Keratinocyte (primary cell): ENCODE measurements around the gene SEMA3F. TPM values are rescaled to one million over a fixed set of nuclear protein-coding genes. Genes with fewer than 3 reads are reported as not detected.

ENCODE experiments used
- DNase-seq: peaks from one replicate; pipeline ENCODE4 v3.0.0-alpha.2; 2011; ENCODE audit warnings: low read depth, missing footprints, low spot score
- FAIRE-seq: peaks from 2 replicates; lab custom pipeline; 2011; peaks lifted over from hg19 to GRCh38; lab: Jason Lieb, UNC
- H2AFZ ChIP-seq: 2 replicates; pipeline ENCODE4 v1.6.0; 2012; ENCODE audit warnings: low read length, control low read depth, inconsistent platforms; ENCODE audit not compliant: control insufficient read depth
- H3K27ac ChIP-seq: 2 replicates; pipeline ENCODE4 v1.5.1; 2011; ENCODE audit warnings: low read length; ENCODE audit not compliant: control insufficient read depth, insufficient read depth
- H3K27me3 ChIP-seq: 3 replicates; pipeline ENCODE4 v1.6.0; 2011; ENCODE audit warnings: low read length; ENCODE audit not compliant: control insufficient read depth, insufficient read depth; ENCODE audit errors: extremely low read depth
- H3K36me3 ChIP-seq, 2 experiments: 2 replicates in 1 of 2; 3 replicates in 1 of 2; pipeline ENCODE4 v1.5.1; 2011; ENCODE audit warnings: low read length in 2 of 2, mild to moderate bottlenecking in 1 of 2; ENCODE audit not compliant: control insufficient read depth in 2 of 2, insufficient read depth in 2 of 2; ENCODE audit errors: extremely low read depth in 1 of 2
- H3K4me1 ChIP-seq: 3 replicates; pipeline ENCODE4 v1.5.1; 2011; ENCODE audit warnings: low read length; ENCODE audit not compliant: control insufficient read depth, insufficient read depth; ENCODE audit errors: extremely low read depth
- H3K4me2 ChIP-seq: 3 replicates; pipeline ENCODE4 v1.6.0; 2011; ENCODE audit warnings: low read depth, low read length; ENCODE audit not compliant: control insufficient read depth, insufficient read depth; ENCODE audit errors: extremely low read depth
- H3K4me3 ChIP-seq, 3 experiments: fragments of 200-600 bp in 1 of 3; sonication (generic) in 1 of 3; 2 replicates in 2 of 3; 3 replicates in 1 of 3; pipeline ENCODE4 v1.5.1; 2011 to 2016; ENCODE audit warnings: low read length in 3 of 3, mild to moderate bottlenecking in 3 of 3, control low read depth in 2 of 3, inconsistent platforms in 1 of 3, low read depth in 1 of 3, mixed read lengths in 1 of 3, mixed run types in 1 of 3, moderate library complexity in 1 of 3; ENCODE audit not compliant: control insufficient read depth in 2 of 3, insufficient read depth in 2 of 3; ENCODE audit errors: extremely low read depth in 1 of 3
- H3K79me2 ChIP-seq: 2 replicates; pipeline ENCODE4 v1.6.0; 2012; ENCODE audit warnings: low read length; ENCODE audit not compliant: control insufficient read depth, insufficient read depth
- H3K9ac ChIP-seq: 3 replicates; pipeline ENCODE4 v1.6.0; 2011; ENCODE audit warnings: low read length; ENCODE audit not compliant: control insufficient read depth, insufficient read depth; ENCODE audit errors: extremely low read depth
- H3K9me1 ChIP-seq: 3 replicates; pipeline ENCODE4 v1.6.0; 2011; ENCODE audit warnings: low read length; ENCODE audit not compliant: control insufficient read depth, insufficient read depth; ENCODE audit errors: extremely low read depth
- H3K9me3 ChIP-seq: 2 replicates; pipeline ENCODE4 v1.5.1; 2012; ENCODE audit warnings: low read depth, low read length; ENCODE audit not compliant: control insufficient read depth
- H4K20me1 ChIP-seq: 3 replicates; pipeline ENCODE4 v1.6.0; 2011; ENCODE audit warnings: low read length; ENCODE audit not compliant: control insufficient read depth, insufficient read depth; ENCODE audit errors: extremely low read depth
- CTCF ChIP-seq, 3 experiments: IDR thresholded peaks in 1 of 3; conservative IDR thresholded peaks in 1 of 3; optimal IDR thresholded peaks in 1 of 3; 2 replicates in 2 of 3; 3 replicates in 1 of 3; pipeline versions ENCODE3 to v1.5.1; 2011; ENCODE audit warnings: low read length in 3 of 3, mild to moderate bottlenecking in 3 of 3, moderate library complexity in 2 of 3, control low read depth in 1 of 3, inconsistent platforms in 1 of 3; ENCODE audit not compliant: insufficient read depth in 2 of 3; ENCODE audit errors: extremely low read depth in 1 of 3
- EZH2 ChIP-seq: IDR thresholded peaks from one replicate; pipeline ENCODE4 v1.6.1; 2012; ENCODE audit warnings: inconsistent platforms, mild to moderate bottlenecking, low read length, moderate library complexity
- dilution Hi-C: fragments of 300-500 bp; cut with MboI; formaldehyde crosslinking; loops from one replicate; pipeline ENCODE4 v1.7.0; 2020; ENCODE audit warnings: low sequenced_read_pairs; ENCODE audit not compliant: extremely low pct_ligation_motif_present
- polyA plus RNA-seq, 5 experiments: library from polyadenylated mRNA; depleted of rRNA in 3 of 5; stranded (reverse) in 3 of 5; stranded (forward) in 1 of 5; unstranded in 1 of 5; fragments of >200 nt; gene quantifications; 1 replicate in 1 of 5; 2 replicates in 3 of 5; 3 replicates in 1 of 5; pipeline versions ENCODE4 v1.2.1 to v1.2.3, GENCODE V29; 2011 to 2012; ENCODE audit warnings: missing spikeins in 2 of 5, low read depth in 1 of 5, low replicate concordance in 1 of 5

Gene SEMA3F
- polyA plus RNA-seq, 1 donor (not counting 4 experiments of a cell fraction or from before 2014, with no cell fraction given) = 72.8 TPM

- no peak overlapping the region for H2AFZ ChIP-seq
- H4K20me1 ChIP-seq = no peaks in the 10 kb centered on the region
- H3K9me3 ChIP-seq = no peaks in the 10 kb centered on the region
- peaks cover 15% of the 10 kb centered on the region for H3K4me1 ChIP-seq
- H3K79me2 ChIP-seq = no peaks in the 10 kb centered on the region
- peaks cover 4% of the 10 kb centered on the region for H3K27me3 ChIP-seq
- no peak for FAIRE-seq
- no peaks in the 10 kb centered on the region for H3K36me3 ChIP-seq
- H3K4me2 ChIP-seq = no peak overlapping the region
- H3K9me1 ChIP-seq = no peaks in the 10 kb centered on the region
- dilution Hi-C loops = no loop called here
- no peak overlapping the region for H3K4me3 ChIP-seq
- TF ChIP-seq CTCF (optimal IDR thresholded peaks at IDR 0.05 in 1 of 3, IDR thresholded peaks at IDR 0.05 in 1 of 3, conservative IDR thresholded peaks at IDR 0.05 in 1 of 3; ENCODE audit: extremely low read depth in 1 of 3, insufficient read depth in 2 of 3, low read length in 3 of 3) (no peak), EZH2 (no peak)
- H3K9ac ChIP-seq = no peak overlapping the region
- no peak overlapping the region for H3K27ac ChIP-seq
- no peak for DNase-seq
These were observed 74.4 kb downstream of the SEMA3F start for GRCh38 chr3:50229490-50229889.

GRCh38 chr3:50230104-50230793 lies 75.1 kb downstream of the SEMA3F start:
- H3K27me3 ChIP-seq = no peaks in the 10 kb centered on the region

More at GRCh38 chr3:50230104-50230793, 75.1 kb downstream of the SEMA3F start:
- Histone ChIP-seq H3K79me2 (no peaks in the 10 kb centered on the region), H3K4me1 (peaks cover 15% of the 10 kb centered on the region), H3K9me1 (no peaks in the 10 kb centered on the region), H3K4me3 (no peak overlapping the region), H3K9ac (no peak overlapping the region), H3K36me3 (no peaks in the 10 kb centered on the region), H2AFZ (no peak overlapping the region), H3K9me3 (no peaks in the 10 kb centered on the region), H3K4me2 (no peak overlapping the region), H3K27ac (no peak overlapping the region), H4K20me1 (no peaks in the 10 kb centered on the region)
- no peak for DNase-seq
- FAIRE-seq = no peak
- dilution Hi-C loops = no loop called here
- TF ChIP-seq CTCF (optimal IDR thresholded peaks at IDR 0.05 in 1 of 3, IDR thresholded peaks at IDR 0.05 in 1 of 3, conservative IDR thresholded peaks at IDR 0.05 in 1 of 3; ENCODE audit: extremely low read depth in 1 of 3, insufficient read depth in 2 of 3, low read length in 3 of 3) (no peak), EZH2 (no peak)
